D721Med (cell line): Measurements from ENCODE around the gene SNRPA.

Source experiments
- DNase-seq: peaks from one replicate; pipeline ENCODE4 v3.0.0; 2011; ENCODE audit warnings: low spot score; ENCODE audit not compliant: insufficient read length
- FAIRE-seq: peaks from 2 replicates; lab custom pipeline; 2011; peaks lifted over from hg19 to GRCh38; lab: Jason Lieb, UNC
- TF ChIP-seq, protein P1 (sequence below): IDR thresholded peaks from 2 replicates; pipeline ENCODE4 v1.5.1; 2012; ENCODE audit warnings: mild to moderate bottlenecking, control low read depth; ENCODE audit not compliant: insufficient read depth; ENCODE audit errors: missing control alignments

SNRPA gene

DNA sequence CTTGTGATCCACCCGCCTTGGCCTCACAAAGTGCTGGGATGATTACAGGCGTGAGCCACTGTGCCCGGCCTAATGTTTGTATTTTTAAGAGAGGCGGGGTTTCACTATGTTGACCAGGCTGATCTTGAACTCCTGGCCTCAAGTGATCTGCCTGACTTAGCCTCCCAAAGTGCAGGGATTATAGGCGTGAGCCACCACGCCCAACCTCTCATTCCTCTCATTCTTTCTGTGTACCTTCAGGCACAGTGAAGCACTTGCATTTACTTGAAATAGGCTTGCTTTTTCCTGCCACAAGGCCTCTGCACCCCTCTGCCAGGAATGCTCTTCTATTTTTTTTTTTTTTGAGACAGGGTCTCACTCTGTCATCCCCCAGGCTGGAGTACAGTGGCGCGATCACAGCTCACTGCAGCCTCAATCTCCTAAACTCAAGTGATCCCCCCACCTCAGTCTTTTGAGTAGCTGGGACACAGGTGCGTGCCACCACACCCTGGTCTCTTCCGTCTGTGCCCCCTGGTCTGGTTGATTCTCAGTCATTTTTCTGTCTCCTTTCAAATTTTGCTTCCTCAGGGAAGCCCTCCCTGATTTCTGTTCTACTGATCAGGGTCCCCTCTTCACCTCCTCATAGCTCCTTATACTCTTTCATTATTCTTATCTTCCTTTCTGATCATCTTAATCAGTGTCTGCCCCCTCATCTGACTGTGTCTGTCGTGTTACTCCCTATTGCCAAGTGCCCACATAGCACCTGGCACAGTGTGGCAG is 15.8 kb upstream of the SNRPA start:
- FAIRE-seq = no peak
- TF ChIP-seq, protein P1, sequence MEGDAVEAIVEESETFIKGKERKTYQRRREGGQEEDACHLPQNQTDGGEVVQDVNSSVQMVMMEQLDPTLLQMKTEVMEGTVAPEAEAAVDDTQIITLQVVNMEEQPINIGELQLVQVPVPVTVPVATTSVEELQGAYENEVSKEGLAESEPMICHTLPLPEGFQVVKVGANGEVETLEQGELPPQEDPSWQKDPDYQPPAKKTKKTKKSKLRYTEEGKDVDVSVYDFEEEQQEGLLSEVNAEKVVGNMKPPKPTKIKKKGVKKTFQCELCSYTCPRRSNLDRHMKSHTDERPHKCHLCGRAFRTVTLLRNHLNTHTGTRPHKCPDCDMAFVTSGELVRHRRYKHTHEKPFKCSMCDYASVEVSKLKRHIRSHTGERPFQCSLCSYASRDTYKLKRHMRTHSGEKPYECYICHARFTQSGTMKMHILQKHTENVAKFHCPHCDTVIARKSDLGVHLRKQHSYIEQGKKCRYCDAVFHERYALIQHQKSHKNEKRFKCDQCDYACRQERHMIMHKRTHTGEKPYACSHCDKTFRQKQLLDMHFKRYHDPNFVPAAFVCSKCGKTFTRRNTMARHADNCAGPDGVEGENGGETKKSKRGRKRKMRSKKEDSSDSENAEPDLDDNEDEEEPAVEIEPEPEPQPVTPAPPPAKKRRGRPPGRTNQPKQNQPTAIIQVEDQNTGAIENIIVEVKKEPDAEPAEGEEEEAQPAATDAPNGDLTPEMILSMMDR = no peak
- no peak for DNase-seq

DNA sequence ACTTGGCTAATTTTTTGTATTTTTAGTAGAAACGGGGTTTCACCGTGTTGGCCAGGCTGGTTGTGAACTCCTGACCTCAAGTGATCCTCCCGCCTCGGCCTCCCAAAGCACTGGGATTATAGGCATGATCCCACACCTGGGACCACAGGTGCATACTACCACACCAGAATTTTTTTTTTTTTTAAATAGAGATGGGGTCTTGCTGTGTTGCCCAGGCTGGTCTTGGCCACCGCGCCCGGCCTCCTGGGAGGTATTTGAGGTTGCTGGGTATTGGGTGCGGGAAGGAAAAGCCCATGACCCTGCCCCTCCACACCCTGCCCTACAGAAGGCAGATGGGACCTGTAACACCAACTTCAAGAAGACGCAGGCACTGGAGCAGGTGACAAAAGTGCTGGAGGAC is 14.3 kb upstream of the SNRPA start:
- FAIRE-seq = no peak
- TF ChIP-seq, protein P1 = no peak
- DNase-seq = no peak

DNA sequence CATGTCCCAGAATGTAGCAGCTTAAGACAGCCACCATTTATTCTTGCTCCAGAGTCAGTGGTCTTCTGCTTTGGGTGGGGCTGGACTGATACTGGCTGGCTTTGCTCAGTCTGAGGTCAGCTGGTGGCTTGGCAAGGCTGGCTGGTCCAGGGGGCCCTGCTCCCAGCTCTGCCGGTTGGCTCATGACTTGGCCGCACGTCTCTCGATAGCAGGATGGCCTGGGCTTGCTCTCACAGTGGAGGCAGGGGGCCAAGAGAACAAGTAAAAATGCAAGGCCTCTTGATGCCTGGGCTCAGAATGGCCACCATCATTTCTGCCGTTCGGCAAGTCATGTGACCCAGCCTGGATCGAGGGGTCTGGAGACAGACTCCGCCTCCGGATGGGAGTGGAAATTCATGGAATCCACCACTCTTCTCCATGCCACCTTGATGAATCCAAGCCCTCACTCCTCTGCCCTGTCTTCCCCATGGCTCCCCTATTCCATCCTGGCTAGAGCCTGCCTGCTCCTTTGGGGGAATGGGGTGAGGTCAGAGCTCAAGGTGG is 13.8 kb upstream of the SNRPA start:
- FAIRE-seq = no peak
- TF ChIP-seq, protein P1 = no peak
- no peak for DNase-seq

DNA sequence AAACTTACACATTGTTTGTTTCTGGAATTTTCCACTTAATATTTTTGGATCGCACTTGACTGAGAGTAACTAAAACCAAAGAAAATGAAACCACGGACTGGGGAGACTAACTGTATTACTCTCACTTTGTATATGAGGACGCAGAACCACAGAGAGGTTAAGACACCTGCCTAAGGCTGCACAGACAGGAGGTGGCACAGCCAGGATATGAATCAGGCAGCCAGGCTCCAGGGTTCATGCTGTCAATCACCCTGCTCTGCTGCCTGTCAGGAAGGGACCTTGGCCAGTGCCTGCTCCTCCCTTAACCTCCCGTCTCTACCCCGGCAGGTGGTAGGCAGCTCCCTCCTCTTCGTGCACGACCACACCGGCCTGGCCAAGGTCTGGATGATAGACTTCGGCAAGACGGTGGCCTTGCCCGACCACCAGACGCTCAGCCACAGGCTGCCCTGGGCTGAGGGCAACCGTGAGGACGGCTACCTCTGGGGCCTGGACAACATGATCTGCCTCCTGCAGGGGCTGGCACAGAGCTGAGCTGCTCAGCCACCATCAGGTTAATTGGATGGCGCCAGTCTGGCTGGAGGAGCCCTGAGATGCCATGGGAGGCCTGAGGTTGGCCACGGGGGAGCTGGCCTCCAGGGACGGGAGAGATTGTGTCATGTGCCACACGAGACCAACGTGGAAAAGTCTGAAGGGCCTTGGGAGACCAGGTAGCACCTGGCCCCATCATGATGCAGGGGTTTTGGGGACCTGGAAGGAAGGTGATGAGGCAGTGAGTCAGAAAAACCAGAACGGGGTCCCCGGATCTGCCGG is 11.8 kb upstream of the SNRPA start:
- TF ChIP-seq, protein P1 = no peak
- no peak for DNase-seq
- no peak for FAIRE-seq

DNA sequence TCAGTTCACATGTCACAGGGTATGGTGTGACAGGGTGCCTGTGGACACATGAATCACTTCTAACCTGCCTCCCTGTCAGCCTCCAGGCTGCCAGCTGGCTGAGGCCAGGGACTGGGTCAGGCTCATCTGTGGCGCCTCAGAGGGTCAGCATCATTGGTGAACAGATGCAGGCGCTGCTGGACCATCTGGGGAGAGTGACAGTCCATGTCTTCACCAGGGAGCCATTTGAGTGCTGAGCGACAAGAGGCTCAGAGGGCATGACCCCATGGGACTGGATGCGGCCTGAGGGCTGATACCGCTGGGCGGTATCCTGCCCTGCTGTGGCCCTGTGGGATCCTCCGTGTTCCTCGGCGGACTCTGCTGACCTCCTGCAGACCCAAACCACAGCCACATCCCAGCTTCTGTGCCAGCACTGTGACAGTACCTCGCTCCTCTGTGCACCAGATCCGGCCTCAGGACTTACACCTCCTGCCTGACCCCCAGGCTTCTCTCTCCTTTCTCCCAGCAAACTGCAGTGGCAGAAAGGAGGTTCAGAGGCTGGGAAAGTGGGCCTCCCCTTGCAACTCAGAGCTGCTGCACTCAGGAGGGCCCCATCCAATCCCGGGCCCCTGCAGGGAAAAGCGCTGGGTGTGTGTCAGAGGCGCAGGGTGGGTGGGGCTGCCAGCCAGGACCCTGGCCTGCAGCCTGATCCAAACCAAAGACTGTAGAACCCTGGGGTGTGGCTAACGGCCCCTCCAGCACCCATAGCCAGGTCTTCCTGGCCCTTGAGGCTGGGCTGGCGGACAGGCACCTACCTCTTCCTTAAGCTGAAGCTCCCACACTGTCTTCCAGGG is 10.9 kb upstream of the SNRPA start:
- TF ChIP-seq, protein P1 = no peak
- FAIRE-seq (no peak), DNase-seq (no peak)

DNA sequence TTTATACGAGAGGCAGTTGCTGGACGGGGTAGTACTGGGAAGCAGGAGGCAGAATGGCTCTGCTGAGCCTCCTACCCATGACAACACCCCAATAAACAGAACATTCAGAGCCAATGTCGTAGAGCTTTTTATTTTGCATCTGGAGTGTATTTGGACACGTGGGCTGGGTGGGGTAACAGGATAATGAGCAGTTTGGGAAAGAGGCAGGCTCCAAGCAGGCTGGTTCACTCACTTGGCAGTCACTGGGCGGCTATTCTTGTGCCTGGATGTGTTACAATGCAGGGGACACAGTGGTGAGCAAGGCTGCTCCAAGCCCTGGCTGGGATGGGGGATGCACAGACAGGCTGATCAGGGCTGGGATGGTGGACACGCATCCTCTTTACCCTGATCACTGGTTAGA is 10.3 kb upstream of the SNRPA start:
- TF ChIP-seq, protein P1 = no peak
- DNase-seq = no peak
- FAIRE-seq = no peak
